ENCODE measurements around the gene MED15. TPM values are rescaled to one million over a fixed set of nuclear protein-coding genes. Genes with fewer than 3 reads are reported as not detected.

Gene MED15
- polyA plus RNA-seq, 1 donor, result 52.4 TPM

DNA sequence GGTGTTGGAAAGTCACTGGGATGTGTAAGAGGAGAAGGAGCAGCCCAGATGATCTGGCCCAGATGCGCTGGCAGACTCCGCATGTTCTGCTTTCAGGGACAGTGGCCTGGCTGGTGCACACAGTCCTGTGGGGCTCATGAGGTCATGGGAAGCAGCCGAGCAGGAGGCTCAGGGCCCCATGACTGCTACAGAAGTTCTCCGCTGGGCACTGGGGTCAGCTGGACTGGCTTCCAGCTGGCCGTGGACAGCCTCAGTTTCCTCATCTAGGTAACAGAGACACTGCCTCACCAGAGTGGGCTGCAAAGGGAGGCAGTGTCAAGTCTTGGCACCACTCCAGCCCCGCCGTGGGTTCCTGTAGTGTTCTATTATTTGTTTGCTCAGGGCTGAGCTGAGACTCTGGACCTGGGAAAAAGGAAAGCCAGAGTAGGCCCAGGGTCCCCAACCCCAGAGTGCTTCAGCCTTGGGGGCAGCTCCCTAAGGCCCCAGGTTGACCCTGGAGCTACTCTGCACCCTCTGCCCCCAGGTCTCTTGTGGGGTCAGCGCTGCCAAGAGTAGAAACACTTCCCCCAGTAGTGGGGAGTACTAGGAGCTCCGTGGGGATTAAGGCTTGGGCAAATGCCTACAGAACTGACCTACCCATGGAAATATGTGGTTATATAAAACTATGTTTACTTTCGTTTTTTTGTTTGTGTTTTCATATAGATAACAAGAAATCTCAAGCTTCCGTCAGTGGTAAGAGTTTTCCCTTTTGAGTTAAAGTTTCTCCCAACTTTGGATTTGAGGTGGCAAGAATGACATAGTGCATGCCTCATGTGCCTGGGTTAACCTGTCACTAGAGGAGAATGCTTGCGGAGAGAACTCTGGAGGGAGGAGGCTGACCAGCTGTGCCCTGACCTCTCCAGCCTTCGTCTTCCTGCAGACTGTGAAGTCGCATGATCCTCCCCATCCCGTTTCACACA, 45.3 kb downstream of the MED15 start:
- peak; percentile 82 for DNase-seq

DNA sequence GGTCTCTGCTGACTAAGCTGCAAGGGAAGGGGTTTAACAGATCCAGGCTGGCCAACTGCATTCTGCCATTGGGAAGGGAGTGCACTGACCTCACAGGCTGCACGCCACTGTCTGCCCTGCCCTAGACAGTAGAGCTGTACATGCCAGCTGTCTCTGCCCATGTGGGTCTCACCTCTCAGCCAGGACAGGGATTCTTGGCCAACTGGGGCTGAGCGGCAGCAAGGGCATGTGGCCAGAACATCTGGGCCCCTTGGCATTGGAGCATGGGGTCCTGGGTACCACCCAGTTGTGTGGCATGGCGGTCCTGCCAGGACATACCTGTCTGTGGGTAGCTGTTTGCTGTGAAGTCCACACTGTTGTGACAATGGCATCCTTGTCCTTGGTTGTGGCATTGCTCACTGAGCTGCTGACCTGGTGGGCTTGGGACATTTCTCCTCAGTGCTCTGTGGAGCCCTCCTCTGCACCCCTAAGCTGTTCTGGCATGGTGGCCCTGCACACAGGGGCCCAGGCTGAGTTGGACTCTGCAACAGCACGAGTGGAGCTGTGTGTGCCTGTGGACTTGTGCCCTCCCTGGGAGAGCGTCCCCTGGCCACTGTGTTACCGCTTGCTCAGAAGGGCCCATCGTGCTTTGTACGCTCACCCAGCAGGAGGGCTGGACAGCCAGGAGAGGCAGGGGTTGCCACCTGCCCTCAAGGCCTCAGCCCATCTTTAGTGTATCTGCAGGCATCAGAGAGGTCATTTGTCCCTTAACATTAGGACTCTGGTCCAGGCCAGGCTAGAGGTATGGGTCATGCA, 46.7 kb downstream of the MED15 start:
- DNase-seq, result no peak

DNA sequence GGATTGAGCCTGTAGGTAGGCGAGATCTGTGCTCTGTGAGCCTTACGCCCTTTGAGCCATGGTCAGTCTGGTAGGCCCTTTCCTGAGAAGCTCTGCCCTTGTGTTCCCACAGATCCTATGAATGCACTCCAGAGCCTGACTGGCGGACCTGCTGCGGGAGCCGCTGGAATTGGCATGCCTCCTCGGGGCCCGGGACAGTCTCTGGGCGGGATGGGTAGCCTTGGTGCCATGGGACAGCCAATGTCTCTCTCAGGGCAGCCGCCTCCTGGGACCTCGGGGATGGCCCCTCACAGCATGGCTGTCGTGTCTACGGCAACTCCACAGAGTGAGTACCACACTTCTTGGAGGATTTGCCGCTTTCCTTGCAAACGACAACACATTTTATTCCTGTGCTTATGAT, 47.4 kb downstream of the MED15 start:
- no peak for DNase-seq

DNA sequence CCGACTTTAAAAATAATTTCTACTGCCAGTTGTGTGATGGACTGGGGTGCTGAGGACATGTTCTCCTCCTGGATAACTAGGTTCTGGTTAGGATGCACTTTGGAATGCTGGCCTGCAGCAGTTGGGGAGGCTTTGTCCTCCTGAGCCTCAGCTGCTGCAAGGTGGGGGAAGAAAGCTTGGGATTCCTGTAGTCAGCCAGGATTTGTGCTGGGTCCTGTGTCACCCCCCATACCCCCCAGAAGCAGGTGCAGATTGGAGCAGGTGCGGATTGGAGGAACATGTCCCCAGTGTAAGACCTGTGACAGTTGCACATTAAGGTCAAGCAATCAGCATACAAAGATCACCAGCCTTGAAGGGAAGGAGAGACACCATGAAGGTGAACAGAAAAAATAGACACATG, 51.1 kb downstream of the MED15 start:
- DNase-seq, result no peak

DNA sequence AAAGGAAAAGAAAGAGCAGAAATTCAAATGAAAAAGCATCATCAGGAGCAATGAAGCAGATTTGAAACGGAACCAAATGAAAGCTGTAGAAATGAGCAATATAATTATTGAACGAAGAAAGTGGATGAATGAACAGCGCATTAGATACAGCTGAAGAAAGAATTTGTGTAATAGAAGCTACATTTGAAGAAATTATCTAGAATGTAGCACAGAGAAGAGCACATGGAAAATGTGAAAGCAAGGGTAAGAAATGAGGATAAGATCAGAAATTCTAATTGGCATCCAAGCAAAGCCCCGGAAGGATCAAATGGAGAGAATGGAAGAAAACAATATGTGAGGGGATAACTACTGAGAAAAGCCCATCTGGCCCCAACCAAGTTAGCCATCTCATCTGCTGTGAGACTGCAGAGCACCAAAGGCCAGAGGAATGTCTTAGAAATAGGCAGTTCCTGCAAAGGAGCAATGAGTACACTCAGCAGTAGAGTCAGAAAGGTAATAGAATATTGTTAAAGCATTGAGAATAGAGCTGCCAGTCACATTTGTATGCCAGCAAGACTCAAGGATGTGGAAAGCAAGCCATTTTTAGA, 51.9 kb downstream of the MED15 start:
- DNase-seq, result no peak

DNA sequence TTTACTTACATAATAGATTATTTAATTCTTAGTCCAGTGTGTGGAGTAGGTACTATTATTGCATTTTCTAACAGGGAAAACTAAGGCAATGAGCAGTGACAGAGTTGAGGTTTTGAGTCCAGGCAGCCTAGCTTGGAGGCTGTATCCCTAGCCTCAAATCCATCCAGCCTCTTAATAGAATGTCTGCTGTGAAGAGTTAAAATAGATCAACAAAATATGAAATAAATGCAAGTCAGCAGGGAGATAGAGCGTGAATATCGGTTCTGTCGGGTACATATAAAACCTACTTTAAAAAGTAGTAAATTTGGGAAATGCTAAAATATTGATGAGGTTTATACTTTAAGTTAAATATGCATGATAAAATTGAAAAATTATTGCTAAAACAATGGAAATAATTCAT, 53.3 kb downstream of the MED15 start:
- DNase-seq, result no peak

DNA sequence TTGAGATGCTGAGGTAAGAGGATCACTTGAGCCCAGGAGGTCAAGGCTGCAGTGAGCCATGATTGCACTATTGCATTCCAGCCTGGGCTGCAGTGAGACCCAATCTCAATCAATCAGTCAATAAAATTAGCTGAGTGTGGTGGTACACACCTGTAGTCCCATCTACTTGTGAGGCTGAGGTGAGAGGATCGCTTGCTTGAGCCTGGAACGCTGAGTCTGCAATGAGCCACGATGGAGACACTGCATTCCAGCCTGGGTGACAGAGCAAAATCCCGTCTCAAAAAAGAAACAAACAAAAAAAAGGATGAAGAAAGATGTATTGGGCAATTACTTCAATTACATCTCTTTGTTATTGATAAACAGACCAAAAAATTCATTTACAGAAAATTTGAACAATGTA, 54.5 kb downstream of the MED15 start:
- DNase-seq, result no peak

DNA sequence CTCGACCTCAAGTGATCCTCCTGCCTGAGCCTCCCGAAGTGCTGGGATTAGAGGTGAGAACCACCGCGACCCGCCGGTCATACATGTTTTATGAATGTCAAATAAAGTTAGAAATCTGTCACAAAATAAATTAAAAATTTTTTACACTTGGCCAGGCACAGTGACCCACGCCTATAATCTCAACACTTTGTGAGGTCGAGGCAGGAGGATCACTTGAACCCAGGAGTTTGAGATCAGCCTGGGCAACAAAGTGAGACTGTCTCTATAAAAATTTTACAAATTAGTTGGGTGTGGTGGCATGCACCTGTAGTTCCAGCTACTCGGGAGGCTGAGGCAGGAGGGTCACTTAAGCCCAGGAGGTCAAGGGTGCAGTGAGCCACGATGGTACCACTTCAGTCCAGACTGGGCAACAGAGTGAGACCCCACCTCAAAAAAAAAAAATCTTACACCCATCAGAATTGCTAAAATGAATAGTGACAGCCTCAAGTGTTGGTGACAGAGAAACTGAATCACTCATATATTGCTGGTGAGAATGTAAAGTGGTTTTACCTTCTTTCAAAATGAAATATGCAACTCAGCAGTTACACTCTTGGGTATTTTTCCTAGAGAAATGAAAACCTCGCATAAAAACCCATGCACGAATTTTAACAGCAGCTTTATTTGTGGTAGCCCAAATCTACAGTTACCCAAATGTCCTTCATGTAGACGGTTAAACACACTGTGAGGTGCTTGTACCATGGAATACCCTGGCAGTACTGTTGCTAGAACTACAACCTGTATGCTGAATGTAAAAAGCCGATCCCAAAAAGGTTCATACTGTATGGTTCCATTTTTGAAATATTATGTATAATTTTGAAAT, 55.4 kb downstream of the MED15 start:
- DNase-seq, result no peak

DNA sequence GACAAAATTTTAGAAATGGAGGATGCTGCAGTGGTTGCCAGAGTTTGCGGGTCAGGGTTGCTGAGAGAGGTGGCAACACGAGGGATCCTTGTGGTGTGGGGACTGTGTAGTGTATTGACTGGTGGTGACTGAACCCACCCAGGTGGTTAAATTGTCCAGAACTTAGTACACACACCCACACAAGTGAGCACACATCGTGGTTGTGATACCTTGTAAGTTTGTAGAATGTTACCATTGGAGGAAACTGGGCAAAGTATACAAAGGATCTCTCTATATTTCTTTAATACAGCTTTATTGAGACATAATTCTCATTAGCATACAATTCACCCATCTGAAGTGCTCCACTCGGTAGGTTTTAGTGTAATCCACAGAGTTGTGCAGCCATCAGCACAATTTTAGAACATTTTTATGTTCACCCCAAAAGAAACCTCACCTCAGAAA, 56.1 kb downstream of the MED15 start:
- DNase-seq, result no peak

DNA sequence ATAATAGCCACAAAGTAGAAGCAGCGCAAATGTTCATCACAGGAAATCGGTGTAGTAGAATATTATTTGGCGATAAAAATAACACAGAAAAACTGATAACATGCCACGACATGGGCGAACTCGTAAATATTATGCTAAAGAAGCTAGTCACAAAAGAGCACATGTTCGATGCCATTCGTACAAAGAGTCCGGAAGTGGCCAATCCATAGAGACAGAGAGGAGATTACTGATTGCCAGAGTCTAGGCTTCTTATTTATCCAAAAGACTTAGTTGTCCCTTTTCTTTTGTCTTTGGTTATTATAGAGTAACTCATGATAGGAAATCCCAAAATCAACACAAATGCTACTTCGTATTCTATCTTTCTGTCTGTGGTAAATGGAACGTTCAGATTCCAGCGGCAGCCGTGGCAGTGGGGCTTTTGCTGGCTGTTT, 56.5 kb downstream of the MED15 start:
- no peak for DNase-seq

DNA sequence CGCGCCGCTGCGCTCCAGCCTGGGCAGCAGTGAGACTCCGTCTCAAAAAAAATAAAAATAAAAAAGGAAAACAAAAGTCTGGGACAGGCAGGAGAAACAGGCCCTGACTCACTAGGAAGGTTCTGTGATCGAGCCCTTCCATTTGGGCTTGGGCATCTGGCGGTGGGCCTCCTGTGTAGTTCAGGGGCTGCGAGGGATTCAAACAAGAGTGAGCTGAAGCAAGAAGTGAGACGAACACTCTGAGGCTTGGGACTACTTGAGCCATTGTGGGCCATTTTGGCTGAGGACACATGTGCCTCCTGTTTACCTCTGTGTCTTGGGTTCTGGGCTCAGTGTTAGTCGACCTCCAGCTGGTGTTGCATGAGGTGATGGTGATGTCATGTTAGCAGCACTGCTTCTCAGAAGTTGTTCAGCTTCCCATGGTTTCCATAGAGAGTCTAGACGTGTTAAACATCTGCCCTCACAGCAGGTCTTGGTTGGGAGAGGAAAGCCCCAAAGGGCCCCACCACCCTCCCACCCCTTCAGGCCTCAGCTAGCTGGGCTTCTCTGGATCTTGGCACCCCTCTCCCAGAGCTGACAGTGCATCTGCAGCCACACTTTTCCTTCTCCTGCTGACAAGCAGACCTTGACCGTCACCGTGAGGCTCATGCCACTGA, 57.8 kb downstream of the MED15 start:
- no peak for DNase-seq

DNA sequence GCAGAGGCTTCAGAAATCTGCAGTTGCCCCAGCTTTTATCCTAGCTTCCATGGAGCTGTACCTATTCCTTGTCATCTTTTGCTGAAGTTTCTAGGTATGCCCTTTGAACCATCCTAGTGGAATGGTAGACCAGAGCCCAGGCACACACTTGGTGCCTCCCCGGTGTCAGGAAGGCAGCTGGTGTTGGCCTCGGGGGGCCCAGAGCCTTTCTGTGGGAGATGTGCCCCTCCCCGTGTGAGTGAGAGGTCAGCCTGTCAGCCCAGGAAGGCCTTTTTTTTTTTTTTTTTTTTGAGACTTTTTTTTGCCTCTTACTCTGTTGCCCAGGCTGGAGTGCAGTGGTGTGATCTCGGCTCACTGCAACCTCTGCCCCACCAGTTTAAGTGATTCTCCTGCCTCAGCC, 58.4 kb downstream of the MED15 start:
- DNase-seq, result no peak

DNA sequence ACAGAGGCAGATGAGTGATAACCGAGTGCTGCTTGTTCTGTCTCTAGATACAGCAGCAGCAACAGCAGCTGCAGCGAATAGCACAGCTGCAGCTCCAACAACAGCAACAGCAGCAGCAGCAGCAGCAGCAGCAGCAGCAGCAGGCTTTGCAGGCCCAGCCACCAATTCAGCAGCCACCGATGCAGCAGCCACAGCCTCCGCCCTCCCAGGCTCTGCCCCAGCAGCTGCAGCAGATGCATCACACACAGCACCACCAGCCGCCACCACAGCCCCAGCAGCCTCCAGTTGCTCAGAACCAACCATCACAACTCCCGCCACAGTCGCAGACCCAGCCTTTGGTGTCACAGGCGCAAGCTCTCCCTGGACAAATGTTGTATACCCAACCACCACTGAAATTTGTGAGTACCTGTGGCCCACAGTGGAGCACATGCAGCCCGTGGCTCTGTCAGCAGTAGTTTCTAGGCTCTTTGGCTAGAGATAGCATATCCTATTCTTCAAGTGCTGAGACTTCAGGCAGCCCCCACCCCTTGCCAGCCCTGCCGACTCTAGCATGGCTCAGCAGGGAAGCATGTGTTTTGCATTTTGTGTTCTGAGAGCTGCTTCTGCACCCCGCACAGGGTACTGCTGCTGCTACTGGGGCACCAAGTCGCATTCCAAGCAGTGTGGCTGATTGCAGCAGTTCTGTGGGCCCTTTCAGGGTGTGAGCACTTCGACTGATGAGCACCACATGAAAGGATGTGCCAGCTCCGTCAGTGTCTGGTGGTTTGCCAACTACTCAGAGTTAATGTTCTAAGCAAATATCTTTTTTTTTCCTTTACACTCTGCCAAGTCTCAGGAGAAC, 59.2 kb downstream of the MED15 start:
- peak; percentile 50 for DNase-seq

DNA sequence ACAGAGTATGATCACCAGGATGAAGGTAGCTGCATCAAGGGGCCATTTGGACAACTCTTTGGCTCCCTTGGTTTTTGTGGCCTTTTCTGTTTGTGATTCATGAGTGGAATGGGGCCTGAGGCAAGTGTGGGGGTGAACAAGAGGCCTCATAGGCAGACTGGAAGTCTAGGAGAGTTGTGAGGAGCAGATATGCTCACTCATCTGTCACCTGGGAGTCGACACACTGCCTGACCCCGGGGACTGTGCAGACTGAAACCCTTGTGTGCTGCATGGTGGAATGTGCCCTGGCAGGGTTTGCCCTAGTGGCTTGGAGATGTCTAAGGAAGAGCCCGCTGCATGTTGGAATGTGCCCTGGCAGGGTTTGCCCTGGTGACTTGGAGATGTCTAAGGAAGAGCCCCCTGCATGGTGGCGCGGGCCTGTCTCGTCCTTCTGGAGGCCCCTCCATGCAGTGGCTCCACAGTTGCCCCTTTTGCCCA, 60.0 kb downstream of the MED15 start:
- DNase-seq, result no peak

DNA sequence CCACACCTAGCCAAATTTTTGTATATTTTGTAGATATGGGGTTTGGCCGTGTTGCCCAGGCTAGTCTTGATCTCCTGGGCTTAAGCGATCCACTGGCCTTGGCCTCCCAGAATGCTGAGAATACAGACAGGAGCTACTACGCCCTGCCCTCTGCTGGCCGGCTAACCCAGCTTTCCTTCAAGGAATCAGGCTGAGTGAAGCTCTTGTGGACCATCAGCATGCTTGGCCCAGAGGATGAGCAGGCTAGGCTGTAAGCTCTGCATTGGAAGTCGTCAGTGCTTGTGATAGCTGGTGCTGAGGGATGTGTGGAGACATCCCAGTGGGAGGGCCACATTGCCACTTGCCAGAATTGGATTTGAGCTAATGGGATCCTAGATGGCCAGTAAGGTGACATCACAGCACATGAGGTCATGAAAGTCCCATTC, 60.6 kb downstream of the MED15 start:
- DNase-seq, result no peak

DNA sequence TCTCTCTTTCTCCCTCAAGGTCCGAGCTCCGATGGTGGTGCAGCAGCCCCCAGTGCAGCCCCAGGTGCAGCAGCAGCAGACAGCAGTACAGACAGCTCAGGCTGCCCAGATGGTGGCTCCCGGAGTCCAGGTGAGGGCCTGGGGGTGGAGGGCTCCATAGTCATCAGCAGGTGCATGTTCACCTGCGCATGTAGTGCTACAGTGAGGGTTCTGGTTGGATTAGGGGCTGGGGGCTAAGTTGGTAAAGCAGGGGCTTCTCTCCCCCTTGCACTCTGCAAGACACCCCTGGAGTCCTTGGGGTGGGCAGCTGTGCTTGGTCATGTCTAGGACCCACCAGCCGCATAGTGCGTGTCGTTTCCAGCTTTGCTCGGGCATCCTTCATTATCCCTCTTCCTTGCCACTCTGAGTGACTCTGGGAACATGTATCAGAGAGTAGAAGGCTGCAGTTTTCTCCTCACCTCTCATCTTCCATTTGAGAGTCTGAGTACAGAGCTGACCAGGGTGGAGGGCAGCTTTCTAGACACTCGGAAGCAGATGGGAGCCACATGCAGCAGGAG, 61.2 kb downstream of the MED15 start:
- DNase-seq, result no peak

DNA sequence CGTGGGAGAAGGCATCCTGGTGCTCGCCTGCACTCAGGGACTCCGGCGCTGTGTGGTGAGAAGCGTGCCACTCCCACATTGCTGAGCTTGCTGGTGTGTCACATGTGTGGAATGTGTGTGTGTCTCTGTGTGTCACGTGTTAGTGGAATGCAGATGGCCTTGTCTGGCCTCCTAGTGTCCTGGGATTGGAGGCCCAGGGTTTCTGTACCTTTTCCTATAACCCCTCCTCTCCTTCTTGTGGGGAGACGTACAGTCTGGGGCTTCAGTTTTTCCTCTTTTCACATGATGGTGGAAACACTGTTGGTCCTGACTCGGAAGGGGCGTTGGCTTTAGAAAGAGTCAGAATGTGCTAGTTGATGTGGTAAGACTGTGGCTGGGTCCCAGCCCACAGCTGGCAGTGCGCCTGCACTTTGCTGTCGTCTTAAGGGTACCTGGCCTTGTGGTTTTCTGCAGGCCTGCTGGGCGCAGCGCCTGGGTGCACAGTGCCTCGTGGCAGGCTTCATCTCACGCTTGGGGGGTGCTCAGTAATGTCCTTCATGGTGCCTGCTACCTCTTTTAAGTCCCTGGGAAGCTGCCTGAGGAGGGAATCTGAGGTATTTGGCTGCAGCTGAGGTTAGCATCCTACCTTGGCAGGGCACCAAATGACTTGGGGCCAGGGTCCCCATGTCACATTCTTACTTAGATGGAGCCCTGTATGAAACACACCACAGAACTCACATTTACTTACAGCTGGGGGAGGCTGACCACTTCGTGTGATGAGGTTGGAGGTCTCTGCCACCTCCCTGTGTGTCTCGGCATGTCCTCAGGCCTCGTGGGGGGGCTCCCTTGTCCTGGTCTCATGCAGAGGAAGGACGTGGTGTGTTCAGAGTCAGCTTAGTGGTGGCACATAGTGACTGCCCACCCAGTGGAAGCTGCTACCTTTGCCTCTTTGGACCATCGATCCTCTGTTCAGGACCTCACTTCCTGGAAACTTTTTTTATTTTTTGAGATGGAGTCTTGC, 61.9 kb downstream of the MED15 start:
- no peak for DNase-seq

DNA sequence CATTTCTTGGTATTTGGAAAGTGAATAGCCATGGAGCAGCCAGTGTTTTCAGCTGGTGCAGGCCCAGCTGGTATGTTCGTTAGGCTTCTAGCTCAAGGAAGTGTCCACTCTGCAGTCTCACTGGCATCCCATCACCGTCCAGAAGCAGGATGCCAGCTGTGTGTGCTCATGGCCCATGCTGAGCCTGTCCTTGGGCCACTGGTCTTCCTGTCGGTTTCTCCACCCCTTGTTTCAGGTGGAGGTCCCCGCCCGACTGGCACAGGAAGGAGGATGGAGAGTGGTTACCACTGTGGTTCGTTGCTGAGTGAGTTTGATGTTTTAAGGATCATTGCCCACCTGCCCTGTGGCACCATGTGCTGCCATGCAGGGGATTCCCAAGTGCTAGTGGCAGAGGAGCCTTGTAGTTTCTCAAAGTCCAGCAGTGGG, 63.7 kb downstream of the MED15 start:
- no peak for DNase-seq

DNA sequence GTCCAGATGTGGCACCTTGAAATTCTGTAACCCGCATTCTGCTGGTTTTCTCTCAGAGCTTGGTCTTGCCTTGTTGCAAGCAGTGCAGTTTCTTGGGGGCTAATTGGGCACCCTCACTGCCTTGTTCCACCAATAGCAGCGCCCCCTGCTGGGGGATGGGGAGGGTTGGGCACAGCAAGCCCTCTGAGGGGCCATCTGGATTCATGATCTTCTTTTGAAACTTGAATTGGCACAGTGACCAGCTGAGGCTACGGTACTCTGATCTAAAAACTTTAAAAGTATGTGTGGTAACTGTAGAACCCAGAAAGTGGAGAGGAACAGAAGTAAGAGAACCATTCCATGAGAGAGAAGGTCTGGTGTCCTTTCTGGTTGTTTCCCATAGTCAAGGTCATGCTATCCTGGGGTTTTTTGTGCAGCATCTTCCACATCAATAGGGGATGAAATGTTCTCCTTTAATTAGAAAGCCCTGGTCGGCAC, 64.2 kb downstream of the MED15 start:
- DNase-seq, result no peak
